H9 (cell line): Measurements from ENCODE around the gene MYOM3. TPM values are rescaled to one million over a fixed set of nuclear protein-coding genes. Genes with fewer than 3 reads are reported as not detected.
A peak's percentile ranks its signal among the peaks of the same experiment; 100 is the strongest.

Experiments
- DNase-seq: peaks from one replicate; pipeline ENCODE4 v3.0.0-alpha.2; 2017
- H2AFZ ChIP-seq: one replicate; pipeline ENCODE4 v1.6.1; 2013; ENCODE audit warnings: mild to moderate bottlenecking, low read length, control low read depth, moderate library complexity
- H2AK5ac ChIP-seq: 2 replicates; pipeline ENCODE4 v1.6.1; 2013; ENCODE audit warnings: low read length, control low read depth, mixed read lengths; ENCODE audit not compliant: insufficient read length
- H2BK120ac ChIP-seq: one replicate; pipeline ENCODE4 v1.6.1; 2013; ENCODE audit warnings: low read depth, mild to moderate bottlenecking, low read length, control low read depth, inconsistent platforms; ENCODE audit not compliant: poor library complexity, severe bottlenecking
- H2BK12ac ChIP-seq: 2 replicates; pipeline ENCODE4 v1.6.1; 2013; ENCODE audit warnings: low read length, control low read depth, mixed read lengths, low read depth; ENCODE audit not compliant: insufficient read length
- H2BK15ac ChIP-seq: 2 replicates; pipeline ENCODE4 v1.6.1; 2013; ENCODE audit warnings: low read depth, low read length, control low read depth
- H2BK20ac ChIP-seq: one replicate; pipeline ENCODE4 v1.6.1; 2013; ENCODE audit warnings: low read depth, mild to moderate bottlenecking, low read length, control low read depth, inconsistent platforms; ENCODE audit not compliant: poor library complexity, severe bottlenecking
- H2BK5ac ChIP-seq: 2 replicates; pipeline ENCODE4 v1.6.1; 2013; ENCODE audit warnings: low read length, control low read depth, mixed read lengths; ENCODE audit not compliant: insufficient read length
- H3K14ac ChIP-seq: 2 replicates; pipeline ENCODE4 v1.6.1; 2013; ENCODE audit warnings: low read length, control low read depth; ENCODE audit not compliant: insufficient read depth
- H3K18ac ChIP-seq: 2 replicates; pipeline ENCODE4 v1.6.1; 2013; ENCODE audit warnings: low read depth, mild to moderate bottlenecking, mixed read lengths, low read length, control low read depth; ENCODE audit not compliant: insufficient read length
- H3K23ac ChIP-seq: 2 replicates; pipeline ENCODE4 v1.6.1; 2013; ENCODE audit warnings: low read length, control low read depth, mixed read lengths, low read depth; ENCODE audit not compliant: insufficient read length
- H3K23me2 ChIP-seq: 2 replicates; pipeline ENCODE4 v1.6.1; 2013; ENCODE audit warnings: low read depth, mild to moderate bottlenecking, mixed read lengths, low read length, control low read depth; ENCODE audit not compliant: insufficient read length, poor library complexity, severe bottlenecking
- H3K27ac ChIP-seq: 2 replicates; pipeline ENCODE4 v1.5.1; 2013; ENCODE audit warnings: low read length, control low read depth, mixed read lengths, low read depth; ENCODE audit not compliant: insufficient read length
- H3K27me3 ChIP-seq: 2 replicates; pipeline ENCODE4 v1.6.1; 2013; ENCODE audit warnings: low read length, control low read depth, inconsistent platforms; ENCODE audit not compliant: insufficient read depth
- H3K4ac ChIP-seq: 2 replicates; pipeline ENCODE4 v1.6.1; 2013; ENCODE audit warnings: low read depth, mild to moderate bottlenecking, control low read depth, inconsistent platforms, low read length, moderate library complexity
- H3K4me1 ChIP-seq: 2 replicates; pipeline ENCODE4 v1.6.1; 2013; ENCODE audit warnings: low read length, control low read depth, inconsistent platforms; ENCODE audit not compliant: insufficient read depth
- H3K4me2 ChIP-seq: 2 replicates; pipeline ENCODE4 v1.6.1; 2013; ENCODE audit warnings: low read length, control low read depth, mixed read lengths; ENCODE audit not compliant: insufficient read length, insufficient read depth
- H3K56ac ChIP-seq: 2 replicates; pipeline ENCODE4 v1.6.1; 2013; ENCODE audit warnings: low read depth, mild to moderate bottlenecking, mixed read lengths, low read length, control low read depth; ENCODE audit not compliant: insufficient read length
- H3K79me1 ChIP-seq: 2 replicates; pipeline ENCODE4 v1.6.1; 2013; ENCODE audit warnings: low read depth, mild to moderate bottlenecking, moderate library complexity, low read length, control low read depth, inconsistent platforms; ENCODE audit not compliant: insufficient read depth, poor library complexity, severe bottlenecking
- H3K79me2 ChIP-seq: 2 replicates; pipeline ENCODE4 v1.6.1; 2013; ENCODE audit warnings: low read length, control low read depth, inconsistent platforms; ENCODE audit not compliant: insufficient read depth
- H3K9ac ChIP-seq: 2 replicates; pipeline ENCODE4 v1.6.1; 2013; ENCODE audit warnings: low read length, control low read depth, mixed read lengths; ENCODE audit not compliant: insufficient read length; ENCODE audit errors: extremely low read depth
- H3K9me3 ChIP-seq: one replicate; pipeline ENCODE4 v1.6.1; 2013; ENCODE audit warnings: low read depth, low read length, inconsistent platforms; ENCODE audit not compliant: control insufficient read depth
- H3T11ph ChIP-seq: one replicate; pipeline ENCODE4 v1.6.1; 2013; ENCODE audit warnings: mild to moderate bottlenecking, low read length, control low read depth, inconsistent platforms
- H4K20me1 ChIP-seq: one replicate; pipeline ENCODE4 v1.6.1; 2013; ENCODE audit not compliant: control insufficient read depth, insufficient read length, insufficient read depth
- H4K5ac ChIP-seq: 2 replicates; pipeline ENCODE4 v1.6.1; 2013; ENCODE audit warnings: low read depth, mild to moderate bottlenecking, mixed read lengths, low read length, control low read depth; ENCODE audit not compliant: insufficient read length
- H4K8ac ChIP-seq: replicated peaks from 2 replicates; pipeline ENCODE4 v1.6.1; 2013; ENCODE audit warnings: low read length, control low read depth, mixed read lengths, low read depth; ENCODE audit not compliant: insufficient read length
- H4K91ac ChIP-seq: 2 replicates; pipeline ENCODE4 v1.6.1; 2013; ENCODE audit warnings: low read depth, mild to moderate bottlenecking, moderate library complexity, mixed read lengths, low read length, control low read depth; ENCODE audit not compliant: insufficient read length
- H3K27ac Mint-ChIP-seq, 3 experiments: 2 replicates in 2 of 3; 3 replicates in 1 of 3; pipeline ENCODE4 v1.8.0; 2020 to 2021; ENCODE audit warnings: mixed read lengths in 3 of 3, mild to moderate bottlenecking in 1 of 3, moderate library complexity in 1 of 3
- H3K27me3 Mint-ChIP-seq: 2 replicates; pipeline ENCODE4 v1.8.0; 2021; ENCODE audit warnings: low read depth, mild to moderate bottlenecking, moderate library complexity, mixed read lengths
- H3K36me3 Mint-ChIP-seq, 3 experiments: 2 replicates in 2 of 3; 3 replicates in 1 of 3; pipeline ENCODE4 v1.8.0; 2020 to 2021; ENCODE audit warnings: low read depth in 3 of 3, mixed read lengths in 3 of 3; ENCODE audit not compliant: insufficient read depth in 1 of 3
- H3K4me1 Mint-ChIP-seq, 2 experiments: 2 replicates each; pipeline ENCODE4 v1.8.0; 2020; ENCODE audit warnings: mixed read lengths in 2 of 2
- H3K4me3 Mint-ChIP-seq, 2 experiments: 2 replicates in 1 of 2; 3 replicates in 1 of 2; pipeline ENCODE4 v1.8.0; 2020 to 2021; ENCODE audit warnings: mild to moderate bottlenecking in 2 of 2, mixed read lengths in 2 of 2, moderate library complexity in 1 of 2
- H3K9me3 Mint-ChIP-seq, 2 experiments: 2 replicates in 1 of 2; 3 replicates in 1 of 2; pipeline ENCODE4 v1.8.0; 2020; ENCODE audit warnings: mild to moderate bottlenecking in 2 of 2, mixed read lengths in 2 of 2, moderate library complexity in 1 of 2
- CTCF ChIP-seq: fragments of 200-600 bp; sonication (generic); conservative IDR thresholded peaks from 3 replicates; pipeline ENCODE4 v1.8.0; 2021; ENCODE audit warnings: antibody characterized with exemption, mild to moderate bottlenecking
- WGBS: extraction: QIAGEN DNeasy Blood & Tissue Kit; methylation state at CpG from one replicate; pipeline ENCODE4 v1.1.7; 2013; ENCODE audit warnings: missing lambda C conversion rate, low lambda C conversion rate, mixed read lengths; ENCODE audit not compliant: insufficient read length; ENCODE audit errors: extremely low coverage; 5-methylcytosine and 5-hydroxymethylcytosine counted together
- total RNA-seq: library from RNA; stranded (reverse); gene quantifications from 2 replicates; pipeline ENCODE4 v1.2.1, GENCODE V29; 2021

The MYOM3 gene
- total RNA-seq, 1 experiment from 2014 or later = 0.11 TPM

- TF ChIP-seq CTCF = peak; percentile 72
- no peaks in the 10 kb centered on the region; a peak in 1 of 5 replicates for H3K9me3 Mint-ChIP-seq
- Histone ChIP-seq H3K4ac (no peak overlapping the region; the same call in 1 of the 2 replicates), H4K91ac (no peak overlapping the region), H3K14ac (no peak overlapping the region), H3K18ac (no peak overlapping the region), H3T11ph (no peak overlapping the region), H4K5ac (no peak overlapping the region), H3K4me2 (no peak overlapping the region), H3K79me2 (no peaks in the 10 kb centered on the region), H3K23me2 (peaks cover 5% of the 10 kb centered on the region), H4K8ac (no peak overlapping the region), H3K56ac (no peak overlapping the region), H2AFZ (no peak overlapping the region), H3K27me3 (no peaks in the 10 kb centered on the region), H2BK5ac (no peak overlapping the region), H3K79me1 (no peaks in the 10 kb centered on the region), H3K23ac (no peak overlapping the region), H2BK12ac (no peak overlapping the region), H2BK120ac (no peak overlapping the region), H3K4me1 (no peaks in the 10 kb centered on the region; the same call in 1 of the 2 replicates), H3K9me3 (no peaks in the 10 kb centered on the region), H2AK5ac (no peak overlapping the region), H2BK20ac (no peak overlapping the region), H3K9ac (no peak overlapping the region), H3K27ac (no peak overlapping the region), H4K20me1 (no peaks in the 10 kb centered on the region), H2BK15ac (no peak overlapping the region)
- peak overlapping the region; percentile 55 to 87 (median 83); a peak in 2 of 7 replicates for H3K27ac Mint-ChIP-seq
- peaks cover 42 to 46% of the 10 kb centered on the region in 2 experiments for H3K4me1 Mint-ChIP-seq
- H3K27me3 Mint-ChIP-seq = no peaks in the 10 kb centered on the region; the same call in 1 of the 2 replicates
- no CpG with 5 or more reads among the region's 11 CpGs for WGBS
- peak; percentile 61 for DNase-seq
- peaks cover 7 to 35% (median 32%) of the 10 kb centered on the region in 3 experiments; a peak in 6 of 7 replicates for H3K36me3 Mint-ChIP-seq
- 0 out of 5 replicates have a peak overlapping the region, but pooled peaks of 1 of the 2 experiments have one; percentile 17 for H3K4me3 Mint-ChIP-seq
These were observed 43.3 kb upstream of the MYOM3 start for GRCh38 chr1:24155011-24155782.
